ENCODE data around the gene ADCY10.

ADCY10 gene

DNA sequence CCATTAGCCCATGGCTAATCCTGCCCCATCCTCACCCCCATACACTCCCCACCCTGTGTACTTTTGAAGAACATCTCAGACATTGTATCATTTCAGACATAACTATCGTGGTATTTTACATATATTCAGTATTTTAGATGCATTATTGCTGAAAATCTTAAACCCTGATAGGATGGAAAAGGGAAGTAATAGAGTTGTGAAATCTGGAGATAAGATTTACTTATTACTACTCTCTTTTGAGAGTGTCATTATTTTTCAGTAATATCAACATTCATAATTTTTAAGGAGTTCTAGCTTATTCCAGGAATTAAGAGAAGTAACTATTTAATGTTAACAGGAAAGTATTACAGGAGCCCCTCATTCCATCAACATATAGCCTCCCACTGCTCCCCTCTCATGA, 34.4 kb downstream of the ADCY10 start:
- H2BK12ac ChIP-seq (ENCODE audit: low read length), result no peak overlapping the region
- DNase-seq, result no peak
- H4K91ac ChIP-seq (ENCODE audit: low read depth, low read length), result no peak overlapping the region
- no peak overlapping the region for H3K4me2 ChIP-seq (ENCODE audit: low read length)
- no peak overlapping the region for H3K18ac ChIP-seq (ENCODE audit: low read length)
- no peak overlapping the region for H2AFZ ChIP-seq (ENCODE audit: insufficient read depth, low read length, poor library complexity)
- H2BK5ac ChIP-seq (ENCODE audit: low read depth, low read length, poor library complexity), result no peak overlapping the region
- H3K36me3 ChIP-seq (ENCODE audit: control insufficient read depth in 1 of 2, insufficient read depth in 2 of 2, low read length in 2 of 2), result peaks cover 7 to 8% of the 10 kb centered on the region in 2 experiments
- WGBS (ENCODE audit: extremely low coverage, insufficient coverage, insufficient read length), result no CpG with 5 or more reads among the region's 1 CpG
- H3K9ac ChIP-seq (ENCODE audit: low read length), result no peak overlapping the region
- peaks cover 10% of the 10 kb centered on the region for H3K79me2 ChIP-seq (ENCODE audit: control insufficient read depth, insufficient read depth, low read length, poor library complexity)
- H3K4me3 ChIP-seq (ENCODE audit: low read depth, low read length), result no peak overlapping the region
- H3K4ac ChIP-seq (ENCODE audit: low read depth, low read length), result no peak overlapping the region
- no peak overlapping the region for H3K14ac ChIP-seq (ENCODE audit: low read length)
- no peak overlapping the region for H4K8ac ChIP-seq (ENCODE audit: low read depth, low read length)
- peaks cover 3 to 5% of the 10 kb centered on the region in 2 experiments for H3K4me1 ChIP-seq (ENCODE audit: control insufficient read depth in 1 of 2, insufficient read depth in 2 of 2, low read length in 2 of 2)
- no peaks in the 10 kb centered on the region for H3K9me3 ChIP-seq (ENCODE audit: insufficient read depth, low read depth, low read length)
- no peak overlapping the region for H2AK5ac ChIP-seq (ENCODE audit: low read length)
- H3K79me1 ChIP-seq (ENCODE audit: low read length), result peaks cover 2% of the 10 kb centered on the region
- H3K23ac ChIP-seq (ENCODE audit: low read length), result no peak overlapping the region
- no peak overlapping the region for H3K27ac ChIP-seq (ENCODE audit: low read depth, low read length)
- H4K12ac ChIP-seq (ENCODE audit: low read depth, low read length), result no peak overlapping the region
- H3K27me3 ChIP-seq (ENCODE audit: insufficient read depth, low read length), result no peaks in the 10 kb centered on the region
- H2BK120ac ChIP-seq (ENCODE audit: insufficient read depth, low read length, poor library complexity), result no peak overlapping the region

DNA sequence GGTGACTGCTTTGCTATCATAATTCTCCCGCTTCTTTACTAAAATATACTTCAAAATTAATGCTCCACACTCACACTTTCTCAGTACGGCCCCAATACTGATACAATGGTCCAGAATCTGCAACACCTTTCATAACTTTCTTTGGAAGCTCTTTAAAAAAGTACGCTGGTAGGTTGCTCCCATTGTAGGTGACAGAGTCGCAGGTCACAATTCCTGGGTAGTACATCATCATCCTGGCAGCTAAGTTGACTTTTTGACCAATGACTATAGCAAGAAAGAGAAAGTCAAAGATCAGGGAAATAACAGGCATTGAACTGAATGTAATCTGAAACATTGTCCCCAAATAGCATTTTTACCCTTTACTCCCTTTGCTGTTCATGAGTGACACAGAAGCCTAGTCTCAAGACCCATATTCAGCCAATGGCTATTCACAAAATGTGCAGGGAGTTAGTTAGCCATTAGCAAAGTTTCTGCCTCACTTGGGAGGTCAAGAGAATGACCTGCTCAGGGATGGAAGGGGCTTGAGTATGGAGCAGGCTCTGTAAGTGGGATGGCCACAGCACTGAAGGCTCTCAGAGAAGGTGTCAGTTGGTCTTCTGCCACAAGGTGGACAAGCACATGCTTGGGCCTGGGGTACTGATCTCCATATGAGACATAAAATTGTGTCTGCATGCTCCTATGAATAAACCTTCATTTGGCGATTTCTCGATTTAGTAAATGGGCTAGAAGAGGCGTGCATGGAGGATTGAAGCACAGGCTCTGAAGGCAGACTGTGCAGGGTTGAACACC, 35.4 kb downstream of the ADCY10 start:
- H2BK5ac ChIP-seq (ENCODE audit: low read depth, low read length, poor library complexity), result no peak overlapping the region
- H4K91ac ChIP-seq (ENCODE audit: low read depth, low read length), result no peak overlapping the region
- no peak overlapping the region for H3K4me2 ChIP-seq (ENCODE audit: low read length)
- peaks cover 7 to 8% of the 10 kb centered on the region in 2 experiments for H3K36me3 ChIP-seq (ENCODE audit: control insufficient read depth in 1 of 2, insufficient read depth in 2 of 2, low read length in 2 of 2)
- H3K14ac ChIP-seq (ENCODE audit: low read length), result no peak overlapping the region
- peaks cover 3 to 7% of the 10 kb centered on the region in 2 experiments for H3K4me1 ChIP-seq (ENCODE audit: control insufficient read depth in 1 of 2, insufficient read depth in 2 of 2, low read length in 2 of 2)
- no peak overlapping the region for H2BK12ac ChIP-seq (ENCODE audit: low read length)
- no peak overlapping the region for H2AK5ac ChIP-seq (ENCODE audit: low read length)
- no peak overlapping the region for H3K23ac ChIP-seq (ENCODE audit: low read length)
- no peak overlapping the region for H4K12ac ChIP-seq (ENCODE audit: low read depth, low read length)
- H3K9me3 ChIP-seq (ENCODE audit: insufficient read depth, low read depth, low read length), result no peaks in the 10 kb centered on the region
- H2BK120ac ChIP-seq (ENCODE audit: insufficient read depth, low read length, poor library complexity), result no peak overlapping the region
- peak overlapping the region; percentile 9 for H3K4ac ChIP-seq (ENCODE audit: low read depth, low read length)
- H3K18ac ChIP-seq (ENCODE audit: low read length), result no peak overlapping the region
- H3K4me3 ChIP-seq (ENCODE audit: low read depth, low read length), result no peak overlapping the region
- H3K27ac ChIP-seq (ENCODE audit: low read depth, low read length), result no peak overlapping the region
- H2AFZ ChIP-seq (ENCODE audit: insufficient read depth, low read length, poor library complexity), result no peak overlapping the region
- H3K79me2 ChIP-seq (ENCODE audit: control insufficient read depth, insufficient read depth, low read length, poor library complexity), result peaks cover 10% of the 10 kb centered on the region
- WGBS (ENCODE audit: extremely low coverage, insufficient coverage, insufficient read length), result 100% methylated on average over 2 of the region's 7 CpGs
- no peaks in the 10 kb centered on the region for H3K27me3 ChIP-seq (ENCODE audit: insufficient read depth, low read length)
- DNase-seq, result peak; percentile 51 to 72
- H3K9ac ChIP-seq (ENCODE audit: low read length), result no peak overlapping the region
- H3K79me1 ChIP-seq (ENCODE audit: low read length), result peaks cover 2% of the 10 kb centered on the region
- no peak overlapping the region for H4K8ac ChIP-seq (ENCODE audit: low read depth, low read length)

DNA sequence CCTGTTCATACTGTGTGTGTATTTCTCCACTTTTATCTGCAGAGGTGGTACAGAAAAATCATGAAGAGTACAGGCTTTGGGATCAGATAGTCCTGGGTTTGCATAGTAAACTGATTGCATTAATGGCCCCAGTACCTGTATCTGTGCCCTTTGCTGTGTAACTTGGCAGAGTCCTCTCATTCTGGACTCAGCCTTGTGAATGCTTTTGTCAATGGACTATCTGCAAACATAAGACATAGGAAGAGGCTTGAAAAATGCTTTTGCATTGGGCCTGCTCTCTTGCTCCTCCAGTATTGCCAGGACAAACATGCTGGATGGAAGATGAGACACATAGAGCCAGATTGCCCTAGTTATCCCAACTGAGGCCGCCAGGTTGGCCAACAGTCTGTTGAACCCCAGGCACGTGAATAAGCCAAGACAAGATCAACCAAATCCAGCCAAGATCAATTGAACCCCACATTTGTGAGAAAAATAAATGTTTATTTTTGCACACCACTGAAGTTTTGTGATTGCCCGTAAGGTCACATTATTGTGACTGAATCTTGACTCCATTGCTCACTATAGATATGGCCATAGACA, 37.2 kb downstream of the ADCY10 start:
- Histone ChIP-seq H2AK5ac (ENCODE audit: low read length) (no peak overlapping the region), H2AFZ (ENCODE audit: insufficient read depth, low read length, poor library complexity) (no peak overlapping the region), H3K23ac (ENCODE audit: low read length) (no peak overlapping the region), H3K18ac (ENCODE audit: low read length) (no peak overlapping the region), H3K4me1 (ENCODE audit: control insufficient read depth in 1 of 2, insufficient read depth in 2 of 2, low read length in 2 of 2) (peaks cover 3 to 12% of the 10 kb centered on the region in 2 experiments), H3K4me2 (ENCODE audit: low read length) (no peak overlapping the region), H2BK120ac (ENCODE audit: insufficient read depth, low read length, poor library complexity) (no peak overlapping the region), H3K14ac (ENCODE audit: low read length) (no peak overlapping the region), H3K4ac (ENCODE audit: low read depth, low read length) (peak overlapping the region; percentile 27), H3K9ac (ENCODE audit: low read length) (no peak overlapping the region), H3K9me3 (ENCODE audit: insufficient read depth, low read depth, low read length) (no peaks in the 10 kb centered on the region), H3K27ac (ENCODE audit: low read depth, low read length) (no peak overlapping the region), H2BK5ac (ENCODE audit: low read depth, low read length, poor library complexity) (no peak overlapping the region), H4K91ac (ENCODE audit: low read depth, low read length) (no peak overlapping the region), H4K12ac (ENCODE audit: low read depth, low read length) (no peak overlapping the region), H3K27me3 (ENCODE audit: insufficient read depth, low read length) (no peaks in the 10 kb centered on the region), H2BK12ac (ENCODE audit: low read length) (no peak overlapping the region), H3K79me1 (ENCODE audit: low read length) (peaks cover 5% of the 10 kb centered on the region), H3K36me3 (ENCODE audit: control insufficient read depth in 1 of 2, insufficient read depth in 2 of 2, low read length in 2 of 2) (peaks cover 5 to 8% of the 10 kb centered on the region in 2 experiments), H4K8ac (ENCODE audit: low read depth, low read length) (no peak overlapping the region), H3K79me2 (ENCODE audit: control insufficient read depth, insufficient read depth, low read length, poor library complexity) (peaks cover 12% of the 10 kb centered on the region), H3K4me3 (ENCODE audit: low read depth, low read length) (no peak overlapping the region)
- WGBS (ENCODE audit: extremely low coverage, insufficient coverage, insufficient read length), result no CpG with 5 or more reads among the region's 3 CpGs
- no peak for DNase-seq

DNA sequence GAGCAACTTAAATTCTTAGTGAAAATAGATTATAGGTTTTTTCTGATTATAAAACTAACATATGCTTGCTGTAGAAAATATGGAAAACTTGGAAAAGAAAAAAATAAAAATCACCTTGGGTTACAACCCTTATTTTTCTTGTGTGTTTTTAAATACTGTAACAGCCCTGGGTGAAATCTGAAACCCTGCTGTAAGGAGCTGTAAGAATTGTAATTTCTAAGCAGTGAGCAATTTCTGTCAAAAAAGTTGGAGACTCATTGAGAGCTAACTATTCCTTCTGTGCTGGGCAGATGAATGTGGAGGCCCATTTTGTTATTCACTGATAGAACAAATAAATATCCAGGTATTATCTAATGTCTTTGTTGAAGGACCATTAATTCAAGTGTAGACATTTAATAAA, 42.6 kb downstream of the ADCY10 start:
- H3K4me3 ChIP-seq (ENCODE audit: low read depth, low read length), result no peak overlapping the region
- H2BK12ac ChIP-seq (ENCODE audit: low read length), result no peak overlapping the region
- H2AK5ac ChIP-seq (ENCODE audit: low read length), result no peak overlapping the region
- H4K8ac ChIP-seq (ENCODE audit: low read depth, low read length), result no peak overlapping the region
- DNase-seq, result peak in 1 of 2 donors; percentile 30
- peak overlapping the region; percentile 34 for H3K27ac ChIP-seq (ENCODE audit: low read depth, low read length)
- H3K23ac ChIP-seq (ENCODE audit: low read length), result no peak overlapping the region
- H3K27me3 ChIP-seq (ENCODE audit: insufficient read depth, low read length), result no peaks in the 10 kb centered on the region
- no peak overlapping the region for H2BK120ac ChIP-seq (ENCODE audit: insufficient read depth, low read length, poor library complexity)
- peaks cover 4% of the 10 kb centered on the region for H3K79me2 ChIP-seq (ENCODE audit: control insufficient read depth, insufficient read depth, low read length, poor library complexity)
- H4K12ac ChIP-seq (ENCODE audit: low read depth, low read length), result no peak overlapping the region
- no peak overlapping the region for H3K4ac ChIP-seq (ENCODE audit: low read depth, low read length)
- no peak overlapping the region for H2BK5ac ChIP-seq (ENCODE audit: low read depth, low read length, poor library complexity)
- no peaks in the 10 kb centered on the region for H3K9me3 ChIP-seq (ENCODE audit: insufficient read depth, low read depth, low read length)
- no peak overlapping the region for H3K14ac ChIP-seq (ENCODE audit: low read length)
- H3K4me1 ChIP-seq (ENCODE audit: control insufficient read depth in 1 of 2, insufficient read depth in 2 of 2, low read length in 2 of 2), result peaks cover 0 to 14% of the 10 kb centered on the region in 2 experiments
- peaks cover 16% of the 10 kb centered on the region for H3K79me1 ChIP-seq (ENCODE audit: low read length)
- no peak overlapping the region for H4K91ac ChIP-seq (ENCODE audit: low read depth, low read length)
- H3K4me2 ChIP-seq (ENCODE audit: low read length), result no peak overlapping the region
- H3K9ac ChIP-seq (ENCODE audit: low read length), result no peak overlapping the region
- H3K18ac ChIP-seq (ENCODE audit: low read length), result no peak overlapping the region
- no peak overlapping the region for H2AFZ ChIP-seq (ENCODE audit: insufficient read depth, low read length, poor library complexity)
- H3K36me3 ChIP-seq (ENCODE audit: control insufficient read depth in 1 of 2, insufficient read depth in 2 of 2, low read length in 2 of 2), result no peaks in the 10 kb centered on the region

Measured in trophoblast cell (in vitro differentiated cells and primary cell).